Liver (tissue), 3 donors: ENCODE measurements around the gene ZNF610.

ENCODE experiments used
- EGR1 ChIP-seq, 2 donors: IDR thresholded peaks; 2 replicates each; pipeline ENCODE4 v1.6.1; 2016 to 2018; ENCODE audit warnings: antibody characterized with exemption in 2 of 2, low read depth in 2 of 2
- GABPA ChIP-seq, 2 donors: IDR thresholded peaks in 1 of 2; conservative IDR thresholded peaks in 1 of 2; 2 replicates each; pipeline ENCODE4 v1.6.1; 2016; ENCODE audit warnings: antibody characterized with exemption in 2 of 2, mild to moderate bottlenecking in 1 of 2, moderate library complexity in 1 of 2
- JUND ChIP-seq, 2 donors: IDR thresholded peaks; 2 replicates each; pipeline ENCODE4 v1.6.1; 2016; ENCODE audit warnings: antibody characterized with exemption in 2 of 2
- RAD21 ChIP-seq, 2 donors: IDR thresholded peaks; 2 replicates each; pipeline ENCODE4 v1.6.1; 2016; ENCODE audit warnings: antibody characterized with exemption in 2 of 2, mild to moderate bottlenecking in 2 of 2
- SP1 ChIP-seq: IDR thresholded peaks from 2 replicates; pipeline ENCODE4 v1.6.1; 2018; ENCODE audit warnings: antibody characterized with exemption, mild to moderate bottlenecking
- YY1 ChIP-seq: IDR thresholded peaks from 2 replicates; pipeline ENCODE4 v1.6.1; 2016; ENCODE audit warnings: antibody characterized with exemption, mild to moderate bottlenecking
- TF ChIP-seq, protein P1 (sequence below): fragments of 150-350 bp; IDR thresholded peaks from 2 replicates; pipeline ENCODE4 v1.5.1; 2017; ENCODE audit warnings: improper control_type of control experiment, low read depth, low read length; ENCODE audit not compliant: missing input control
- TF ChIP-seq, protein P2 (sequence below): IDR thresholded peaks from 2 replicates; pipeline ENCODE4 v1.6.1; 2016; ENCODE audit warnings: antibody characterized with exemption
- TF ChIP-seq, protein P3 (sequence below): IDR thresholded peaks from 2 replicates; pipeline ENCODE4 v1.6.1; 2016; ENCODE audit warnings: antibody characterized with exemption
- TF ChIP-seq, protein P4 (sequence below): IDR thresholded peaks from 2 replicates; pipeline ENCODE4 v1.6.1; 2016; ENCODE audit warnings: antibody characterized with exemption, mild to moderate bottlenecking
- donor health status: healthy.
- donor health status: healthy.

DNA sequence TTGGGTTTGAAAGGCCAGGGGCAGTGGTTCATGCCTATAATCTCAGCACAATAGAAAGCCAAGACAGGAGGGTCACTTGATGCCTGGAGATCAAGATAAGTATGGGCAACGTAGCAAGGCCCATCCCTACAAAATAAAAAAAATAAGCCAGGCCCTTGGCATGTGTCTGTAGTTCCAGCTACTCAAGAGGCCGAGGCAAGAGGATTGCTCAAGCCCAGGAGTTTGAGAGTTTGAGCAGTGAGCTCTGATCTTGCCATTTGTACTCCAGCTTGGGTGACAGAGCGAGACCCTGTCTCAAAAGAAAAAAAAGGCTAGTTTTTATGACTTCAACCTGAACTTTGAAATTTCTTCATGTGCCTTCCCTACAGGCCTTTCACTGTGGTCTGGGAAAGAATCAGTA lies 44.3 kb upstream of the ZNF610 start:
- TF ChIP-seq EGR1 (IDR thresholded peaks at IDR 0.05; ENCODE audit: low read depth in 2 of 2) (no peak), YY1 (no peak), RAD21 (IDR thresholded peaks at IDR 0.05) (no peak), GABPA (IDR thresholded peaks at IDR 0.05 in 1 of 2, conservative IDR thresholded peaks at IDR 0.05 in 1 of 2) (no peak), SP1 (no peak), JUND (IDR thresholded peaks at IDR 0.05) (no peak)
- TF ChIP-seq, protein P1, sequence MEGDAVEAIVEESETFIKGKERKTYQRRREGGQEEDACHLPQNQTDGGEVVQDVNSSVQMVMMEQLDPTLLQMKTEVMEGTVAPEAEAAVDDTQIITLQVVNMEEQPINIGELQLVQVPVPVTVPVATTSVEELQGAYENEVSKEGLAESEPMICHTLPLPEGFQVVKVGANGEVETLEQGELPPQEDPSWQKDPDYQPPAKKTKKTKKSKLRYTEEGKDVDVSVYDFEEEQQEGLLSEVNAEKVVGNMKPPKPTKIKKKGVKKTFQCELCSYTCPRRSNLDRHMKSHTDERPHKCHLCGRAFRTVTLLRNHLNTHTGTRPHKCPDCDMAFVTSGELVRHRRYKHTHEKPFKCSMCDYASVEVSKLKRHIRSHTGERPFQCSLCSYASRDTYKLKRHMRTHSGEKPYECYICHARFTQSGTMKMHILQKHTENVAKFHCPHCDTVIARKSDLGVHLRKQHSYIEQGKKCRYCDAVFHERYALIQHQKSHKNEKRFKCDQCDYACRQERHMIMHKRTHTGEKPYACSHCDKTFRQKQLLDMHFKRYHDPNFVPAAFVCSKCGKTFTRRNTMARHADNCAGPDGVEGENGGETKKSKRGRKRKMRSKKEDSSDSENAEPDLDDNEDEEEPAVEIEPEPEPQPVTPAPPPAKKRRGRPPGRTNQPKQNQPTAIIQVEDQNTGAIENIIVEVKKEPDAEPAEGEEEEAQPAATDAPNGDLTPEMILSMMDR = no peak
- TF ChIP-seq, protein P2, sequence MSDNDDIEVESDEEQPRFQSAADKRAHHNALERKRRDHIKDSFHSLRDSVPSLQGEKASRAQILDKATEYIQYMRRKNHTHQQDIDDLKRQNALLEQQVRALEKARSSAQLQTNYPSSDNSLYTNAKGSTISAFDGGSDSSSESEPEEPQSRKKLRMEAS = no peak
- TF ChIP-seq, protein P3, sequence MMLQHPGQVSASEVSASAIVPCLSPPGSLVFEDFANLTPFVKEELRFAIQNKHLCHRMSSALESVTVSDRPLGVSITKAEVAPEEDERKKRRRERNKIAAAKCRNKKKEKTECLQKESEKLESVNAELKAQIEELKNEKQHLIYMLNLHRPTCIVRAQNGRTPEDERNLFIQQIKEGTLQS = no peak
- TF ChIP-seq, protein P4, sequence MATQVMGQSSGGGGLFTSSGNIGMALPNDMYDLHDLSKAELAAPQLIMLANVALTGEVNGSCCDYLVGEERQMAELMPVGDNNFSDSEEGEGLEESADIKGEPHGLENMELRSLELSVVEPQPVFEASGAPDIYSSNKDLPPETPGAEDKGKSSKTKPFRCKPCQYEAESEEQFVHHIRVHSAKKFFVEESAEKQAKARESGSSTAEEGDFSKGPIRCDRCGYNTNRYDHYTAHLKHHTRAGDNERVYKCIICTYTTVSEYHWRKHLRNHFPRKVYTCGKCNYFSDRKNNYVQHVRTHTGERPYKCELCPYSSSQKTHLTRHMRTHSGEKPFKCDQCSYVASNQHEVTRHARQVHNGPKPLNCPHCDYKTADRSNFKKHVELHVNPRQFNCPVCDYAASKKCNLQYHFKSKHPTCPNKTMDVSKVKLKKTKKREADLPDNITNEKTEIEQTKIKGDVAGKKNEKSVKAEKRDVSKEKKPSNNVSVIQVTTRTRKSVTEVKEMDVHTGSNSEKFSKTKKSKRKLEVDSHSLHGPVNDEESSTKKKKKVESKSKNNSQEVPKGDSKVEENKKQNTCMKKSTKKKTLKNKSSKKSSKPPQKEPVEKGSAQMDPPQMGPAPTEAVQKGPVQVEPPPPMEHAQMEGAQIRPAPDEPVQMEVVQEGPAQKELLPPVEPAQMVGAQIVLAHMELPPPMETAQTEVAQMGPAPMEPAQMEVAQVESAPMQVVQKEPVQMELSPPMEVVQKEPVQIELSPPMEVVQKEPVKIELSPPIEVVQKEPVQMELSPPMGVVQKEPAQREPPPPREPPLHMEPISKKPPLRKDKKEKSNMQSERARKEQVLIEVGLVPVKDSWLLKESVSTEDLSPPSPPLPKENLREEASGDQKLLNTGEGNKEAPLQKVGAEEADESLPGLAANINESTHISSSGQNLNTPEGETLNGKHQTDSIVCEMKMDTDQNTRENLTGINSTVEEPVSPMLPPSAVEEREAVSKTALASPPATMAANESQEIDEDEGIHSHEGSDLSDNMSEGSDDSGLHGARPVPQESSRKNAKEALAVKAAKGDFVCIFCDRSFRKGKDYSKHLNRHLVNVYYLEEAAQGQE = no peak
